Memory B cell (primary cell): ENCODE measurements around the gene YPEL4.

Source experiments
- ATAC-seq: fragments of 150-1000 bp; cut with Tn5 transposase; 2 replicates; pipeline ENCODE4 v1.10.0; 2021; ENCODE audit warnings: low read depth, mild to moderate bottlenecking, moderate library complexity
- DNase-seq, 2 donors: peaks; one replicate each; pipeline ENCODE4 v3.0.0; 2022; ENCODE audit warnings: low spot score in 2 of 2
- H3K27ac Mint-ChIP-seq: one replicate; pipeline ENCODE4 v1.8.0; 2022; ENCODE audit warnings: mild to moderate bottlenecking, moderate library complexity, mixed read lengths
- H3K27me3 Mint-ChIP-seq: one replicate; pipeline ENCODE4 v1.8.0; 2022; ENCODE audit warnings: mixed read lengths
- H3K36me3 Mint-ChIP-seq: one replicate; pipeline ENCODE4 v1.8.0; 2022; ENCODE audit warnings: mild to moderate bottlenecking, mixed read lengths
- H3K4me1 Mint-ChIP-seq: one replicate; pipeline ENCODE4 v1.8.0; 2022; ENCODE audit warnings: mixed read lengths
- H3K4me3 Mint-ChIP-seq: one replicate; pipeline ENCODE4 v1.8.0; 2022; ENCODE audit warnings: mild to moderate bottlenecking, moderate library complexity, mixed read lengths
- H3K9me3 Mint-ChIP-seq: one replicate; pipeline ENCODE4 v1.8.0; 2022; ENCODE audit warnings: mixed read lengths

YPEL4 gene

GRCh38 chr11:57601297-57601696, 48.4 kb downstream of the YPEL4 start:
- Mint-ChIP-seq H3K36me3 (no peaks in the 10 kb centered on the region), H3K27me3 (peaks cover 27% of the 10 kb centered on the region), H3K4me1 (no peaks in the 10 kb centered on the region), H3K4me3 (no peak overlapping the region), H3K27ac (no peak overlapping the region), H3K9me3 (no peaks in the 10 kb centered on the region)
- no peak for ATAC-seq
- DNase-seq = no peak

GRCh38 chr11:57599381-57599780, 50.3 kb downstream of the YPEL4 start:
- no peak for DNase-seq
- Mint-ChIP-seq H3K27ac (no peak overlapping the region), H3K27me3 (peaks cover 24% of the 10 kb centered on the region), H3K4me1 (no peaks in the 10 kb centered on the region), H3K36me3 (no peaks in the 10 kb centered on the region), H3K9me3 (no peaks in the 10 kb centered on the region), H3K4me3 (no peak overlapping the region)
- ATAC-seq = no peak

GRCh38 chr11:57598831-57599155, 50.9 kb downstream of the YPEL4 start:
- H3K27me3 Mint-ChIP-seq = peaks cover 24% of the 10 kb centered on the region
- no peaks in the 10 kb centered on the region for H3K36me3 Mint-ChIP-seq
- no peaks in the 10 kb centered on the region for H3K9me3 Mint-ChIP-seq
- no peaks in the 10 kb centered on the region for H3K4me1 Mint-ChIP-seq
- H3K4me3 Mint-ChIP-seq = no peak overlapping the region
- DNase-seq = no peak
- ATAC-seq = no peak
- H3K27ac Mint-ChIP-seq = no peak overlapping the region

GRCh38 chr11:57597916-57598830, 51.5 kb downstream of the YPEL4 start:
- no peaks in the 10 kb centered on the region for H3K9me3 Mint-ChIP-seq
- H3K27ac Mint-ChIP-seq = no peak overlapping the region
- H3K36me3 Mint-ChIP-seq = no peaks in the 10 kb centered on the region
- no peak overlapping the region for H3K4me3 Mint-ChIP-seq
- H3K27me3 Mint-ChIP-seq = peaks cover 24% of the 10 kb centered on the region
- no peak for DNase-seq
- no peak for ATAC-seq
- H3K4me1 Mint-ChIP-seq = no peaks in the 10 kb centered on the region

GRCh38 chr11:57597461-57597915, 52.2 kb downstream of the YPEL4 start, which contains the start of gene SERPING1:
TSS of gene SERPING1 (plus strand) at chr11:57597685. CDS start at chr11:57598271, 586 bp downstream.
- DNase-seq (no peak), ATAC-seq (no peak)
- H3K9me3 Mint-ChIP-seq = no peaks in the 10 kb centered on the region
- peaks cover 29% of the 10 kb centered on the region for H3K27me3 Mint-ChIP-seq
- H3K27ac Mint-ChIP-seq = no peak within 1 kb of the TSS
- H3K4me1 Mint-ChIP-seq = no peaks in the 10 kb centered on the region
- H3K36me3 Mint-ChIP-seq = no peaks in the 10 kb centered on the region
- no peak within 1 kb of the TSS for H3K4me3 Mint-ChIP-seq

GRCh38 chr11:57596266-57596885, 53.3 kb downstream of the YPEL4 start:
- Mint-ChIP-seq H3K27me3 (peaks cover 26% of the 10 kb centered on the region), H3K4me1 (no peaks in the 10 kb centered on the region), H3K4me3 (no peak overlapping the region), H3K9me3 (no peaks in the 10 kb centered on the region), H3K27ac (no peak overlapping the region), H3K36me3 (no peaks in the 10 kb centered on the region)
- DNase-seq (no peak), ATAC-seq (no peak)
